Suprapubic skin (tissue), 4 donors: ENCODE results near the gene CCDC57. TPM values are rescaled to one million over a fixed set of nuclear protein-coding genes. Genes with fewer than 3 reads are reported as not detected.

Experiments
- DNase-seq, 2 donors: peaks; one replicate each; pipeline ENCODE4 v3.0.0-alpha.2; 2019; ENCODE audit warnings: low spot score in 2 of 2
- H3K27ac ChIP-seq: fragments of 200-600 bp; sonication (generic); one replicate; pipeline ENCODE4 v1.5.1; 2019
- H3K27me3 ChIP-seq: fragments of 200-600 bp; sonication (generic); one replicate; pipeline ENCODE4 v1.5.1; 2019
- H3K36me3 ChIP-seq: fragments of 200-600 bp; sonication (generic); one replicate; pipeline ENCODE4 v1.5.1; 2019
- H3K4me1 ChIP-seq: fragments of 200-600 bp; sonication (generic); one replicate; pipeline ENCODE4 v1.5.1; 2019
- H3K4me3 ChIP-seq: fragments of 200-600 bp; sonication (generic); one replicate; pipeline ENCODE4 v1.5.1; 2019; ENCODE audit warnings: mild to moderate bottlenecking
- H3K9me3 ChIP-seq: fragments of 200-600 bp; sonication (generic); one replicate; pipeline ENCODE4 v1.5.1; 2019
- EP300 ChIP-seq: sonication (generic); formaldehyde crosslinking; IDR thresholded peaks from one replicate; pipeline ENCODE4 v1.6.1; 2017; ENCODE audit warnings: antibody characterized with exemption
- POLR2A ChIP-seq, 2 donors: fragments of 450-650 bp; IDR thresholded peaks; one replicate each; pipeline ENCODE4 v1.6.1; 2017; ENCODE audit warnings: antibody characterized with exemption in 2 of 2, mild to moderate bottlenecking in 2 of 2, moderate library complexity in 2 of 2
- POLR2AphosphoS5 ChIP-seq, 3 donors: sonication (generic); formaldehyde crosslinking; IDR thresholded peaks; one replicate each; pipeline ENCODE4 v1.6.1; 2017; ENCODE audit warnings: antibody characterized with exemption in 3 of 3
- whole genome bisulfite sequencing: methylation state at CpG from one replicate; pipeline ENCODE4 v1.1.5; 2018; 5-methylcytosine and 5-hydroxymethylcytosine counted together
- total RNA-seq, 4 donors: library from RNA; depleted of rRNA; stranded (reverse); fragments of >200 nt; gene quantifications; one replicate each; pipeline ENCODE4 v1.1.0, GENCODE V29; 2016
- TF ChIP-seq, protein P1 (sequence below), 2 donors: fragments of 200-600 bp in 1 of 2; fragments of 450-650 bp in 1 of 2; sonication (generic) in 1 of 2; IDR thresholded peaks; one replicate each; pipeline ENCODE4 v1.5.1; 2016 to 2019; ENCODE audit warnings: antibody characterized with exemption in 2 of 2, mild to moderate bottlenecking in 1 of 2, moderate library complexity in 1 of 2

CCDC57 gene
- total RNA-seq, 4 donors from 2014 or later: 16.1 to 29.8 (median 20.3) TPM

DNA sequence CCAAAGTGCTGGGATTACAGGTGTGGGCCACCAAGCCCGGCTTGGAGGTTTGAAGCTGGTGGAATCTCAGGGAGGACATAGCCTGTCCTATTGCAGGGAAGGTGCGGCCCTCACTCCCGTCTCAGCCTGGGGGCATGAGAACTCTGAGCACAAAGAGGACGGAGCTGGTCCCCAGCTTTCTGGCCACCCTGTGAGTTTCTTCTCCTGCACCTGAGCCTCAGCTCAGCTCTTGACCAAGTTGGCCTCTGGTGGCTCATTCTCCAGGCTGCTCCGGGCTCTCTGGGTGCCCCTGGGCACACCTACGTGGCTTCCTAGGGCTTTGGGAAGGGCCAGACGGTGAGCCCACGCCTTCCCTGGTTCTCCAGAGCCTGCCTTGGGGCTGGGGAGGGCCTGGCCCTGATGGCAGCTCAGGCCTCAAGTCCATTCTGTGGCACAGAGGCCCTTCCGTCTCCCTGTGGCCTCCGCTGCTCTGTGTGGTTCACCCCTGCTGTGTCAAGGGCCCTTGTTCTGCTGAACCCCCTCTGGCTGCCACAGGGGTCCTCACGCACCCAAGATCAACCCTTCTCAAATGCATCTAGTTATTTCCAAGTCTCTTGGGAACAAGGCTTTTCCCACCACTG, 107.7 kb downstream of the CCDC57 start:
- Histone ChIP-seq H3K36me3 (no peaks in the 10 kb centered on the region), H3K4me1 (peaks cover 71% of the 10 kb centered on the region), H3K27ac (peak overlapping the region; percentile 82), H3K27me3 (no peaks in the 10 kb centered on the region), H3K4me3 (no peak overlapping the region), H3K9me3 (no peaks in the 10 kb centered on the region)
- WGBS: 85% methylated on average over 7 of the region's 11 CpGs
- no peak for DNase-seq
- TF ChIP-seq POLR2A (IDR thresholded peaks at IDR 0.05) (no peak), EP300 (no peak), POLR2AphosphoS5 (IDR thresholded peaks at IDR 0.05) (no peak)
- TF ChIP-seq, protein P1, sequence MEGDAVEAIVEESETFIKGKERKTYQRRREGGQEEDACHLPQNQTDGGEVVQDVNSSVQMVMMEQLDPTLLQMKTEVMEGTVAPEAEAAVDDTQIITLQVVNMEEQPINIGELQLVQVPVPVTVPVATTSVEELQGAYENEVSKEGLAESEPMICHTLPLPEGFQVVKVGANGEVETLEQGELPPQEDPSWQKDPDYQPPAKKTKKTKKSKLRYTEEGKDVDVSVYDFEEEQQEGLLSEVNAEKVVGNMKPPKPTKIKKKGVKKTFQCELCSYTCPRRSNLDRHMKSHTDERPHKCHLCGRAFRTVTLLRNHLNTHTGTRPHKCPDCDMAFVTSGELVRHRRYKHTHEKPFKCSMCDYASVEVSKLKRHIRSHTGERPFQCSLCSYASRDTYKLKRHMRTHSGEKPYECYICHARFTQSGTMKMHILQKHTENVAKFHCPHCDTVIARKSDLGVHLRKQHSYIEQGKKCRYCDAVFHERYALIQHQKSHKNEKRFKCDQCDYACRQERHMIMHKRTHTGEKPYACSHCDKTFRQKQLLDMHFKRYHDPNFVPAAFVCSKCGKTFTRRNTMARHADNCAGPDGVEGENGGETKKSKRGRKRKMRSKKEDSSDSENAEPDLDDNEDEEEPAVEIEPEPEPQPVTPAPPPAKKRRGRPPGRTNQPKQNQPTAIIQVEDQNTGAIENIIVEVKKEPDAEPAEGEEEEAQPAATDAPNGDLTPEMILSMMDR (IDR thresholded peaks at IDR 0.05): no peak

DNA sequence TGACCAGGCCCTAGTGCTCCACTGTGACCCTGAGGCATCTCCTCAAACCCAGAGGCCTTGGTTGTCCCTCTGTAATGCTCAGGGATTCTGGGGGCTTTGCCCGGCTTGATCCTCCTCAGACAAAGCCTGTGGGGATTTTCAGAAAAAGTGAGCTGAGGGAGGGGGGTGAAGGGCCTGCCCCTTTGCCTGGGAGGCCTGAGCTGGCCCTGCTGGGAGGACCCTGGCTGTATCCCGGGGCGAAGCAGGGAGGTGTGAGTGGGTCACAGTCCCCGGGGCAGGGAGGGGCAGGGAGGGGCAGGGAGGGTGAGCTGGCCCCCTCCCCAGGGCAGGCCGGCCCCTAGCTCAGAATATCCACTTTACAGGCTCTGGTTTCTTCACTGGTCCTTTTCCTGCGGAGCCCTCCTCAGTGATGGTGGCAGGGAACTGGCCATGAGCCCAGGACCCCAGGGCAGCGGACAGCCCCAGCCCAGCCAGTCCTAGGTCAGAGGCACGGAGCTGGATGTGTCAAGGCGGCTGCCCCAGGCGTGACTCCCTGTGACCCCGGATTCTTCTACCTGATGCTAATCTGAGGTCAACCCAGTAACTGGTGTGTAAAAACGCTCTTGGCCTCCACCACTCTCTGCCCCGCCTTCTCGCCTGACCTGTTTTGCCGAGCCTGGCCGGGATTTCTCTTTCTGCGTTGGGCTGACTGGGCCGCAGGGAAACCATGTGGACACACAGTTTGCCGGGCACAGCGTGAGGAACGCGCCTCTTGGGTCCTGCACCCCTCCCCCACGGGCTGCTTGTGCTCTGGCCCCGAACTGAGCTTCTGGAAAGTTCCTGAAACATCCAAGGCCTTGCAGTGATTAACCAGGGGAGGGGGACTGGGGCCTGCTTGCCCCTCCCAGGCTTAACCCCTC, 108.8 kb downstream of the CCDC57 start:
- H3K9me3 ChIP-seq: no peaks in the 10 kb centered on the region
- TF ChIP-seq POLR2AphosphoS5 (IDR thresholded peaks at IDR 0.05): peak in 1 of 3 donors; percentile 63
- TF ChIP-seq EP300: no peak
- H3K4me3 ChIP-seq: no peak overlapping the region
- DNase-seq: peak in 1 of 2 donors; percentile 88
- H3K27ac ChIP-seq: peak overlapping the region; percentile 82
- no peaks in the 10 kb centered on the region for H3K36me3 ChIP-seq
- WGBS: 40% methylated on average over 18 of the region's 24 CpGs
- peaks cover 81% of the 10 kb centered on the region for H3K4me1 ChIP-seq
- no peaks in the 10 kb centered on the region for H3K27me3 ChIP-seq

- H3K27ac ChIP-seq: peak overlapping the region; percentile 97
- H3K4me1 ChIP-seq: peaks cover 84% of the 10 kb centered on the region
- no peaks in the 10 kb centered on the region for H3K9me3 ChIP-seq
- TF ChIP-seq, protein P1 (IDR thresholded peaks at IDR 0.05): no peak
- TF ChIP-seq EP300 (no peak), POLR2A (IDR thresholded peaks at IDR 0.05) (no peak), POLR2AphosphoS5 (IDR thresholded peaks at IDR 0.05) (no peak)
- 73% methylated on average over 13 of the region's 18 CpGs for WGBS
- H3K36me3 ChIP-seq: no peaks in the 10 kb centered on the region
- H3K4me3 ChIP-seq: no peak overlapping the region
- no peaks in the 10 kb centered on the region for H3K27me3 ChIP-seq
- DNase-seq: no peak
Observed at GRCh38 chr17:82101767-82102679, 110.6 kb downstream of the CCDC57 start.

DNA sequence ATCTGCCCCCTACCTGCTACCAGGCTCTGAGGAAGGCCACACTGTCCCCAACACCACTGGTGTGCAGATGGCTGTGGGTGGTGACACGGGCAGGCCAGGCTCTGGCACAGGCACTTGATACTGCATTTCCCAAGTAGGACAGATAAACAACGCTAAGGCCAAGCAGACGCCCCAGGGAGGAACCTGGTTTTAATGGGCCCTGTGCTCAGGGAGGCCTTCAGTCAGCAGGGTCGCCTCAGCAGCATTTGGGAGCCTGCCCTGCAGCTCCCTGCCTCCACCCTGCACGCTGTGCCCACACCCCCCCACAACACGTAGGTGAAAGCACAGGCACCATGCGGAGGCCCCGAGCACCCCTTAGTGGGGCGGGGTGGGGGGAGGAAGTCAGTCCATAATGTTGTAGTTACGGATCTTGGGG, 111.3 kb downstream of the CCDC57 start:
- Histone ChIP-seq H3K27me3 (no peaks in the 10 kb centered on the region), H3K9me3 (no peaks in the 10 kb centered on the region), H3K4me3 (no peak overlapping the region), H3K27ac (peak overlapping the region; percentile 97), H3K36me3 (peaks cover 1% of the 10 kb centered on the region), H3K4me1 (peaks cover 84% of the 10 kb centered on the region)
- 29% methylated on average over 7 of the region's 10 CpGs for WGBS
- no peak for DNase-seq
- no peak for TF ChIP-seq EP300
- TF ChIP-seq POLR2A (IDR thresholded peaks at IDR 0.05): no peak
- TF ChIP-seq, protein P1 (IDR thresholded peaks at IDR 0.05): no peak
- no peak for TF ChIP-seq POLR2AphosphoS5 (IDR thresholded peaks at IDR 0.05)

- Histone ChIP-seq H3K4me1 (peaks cover 84% of the 10 kb centered on the region), H3K27ac (peak overlapping the region; percentile 97), H3K9me3 (no peaks in the 10 kb centered on the region), H3K36me3 (peaks cover 7% of the 10 kb centered on the region), H3K27me3 (no peaks in the 10 kb centered on the region), H3K4me3 (no peak overlapping the region)
- no peak for DNase-seq
- 44% methylated on average over 9 of the region's 35 CpGs for WGBS
- TF ChIP-seq EP300: no peak
- TF ChIP-seq, protein P1 (IDR thresholded peaks at IDR 0.05): no peak
- TF ChIP-seq POLR2AphosphoS5 (IDR thresholded peaks at IDR 0.05): no peak
- TF ChIP-seq POLR2A (IDR thresholded peaks at IDR 0.05): no peak
Observed at GRCh38 chr17:82100502-82101298, 111.9 kb downstream of the CCDC57 start.
